Measurements from ENCODE around the gene IL1F10.

DNA sequence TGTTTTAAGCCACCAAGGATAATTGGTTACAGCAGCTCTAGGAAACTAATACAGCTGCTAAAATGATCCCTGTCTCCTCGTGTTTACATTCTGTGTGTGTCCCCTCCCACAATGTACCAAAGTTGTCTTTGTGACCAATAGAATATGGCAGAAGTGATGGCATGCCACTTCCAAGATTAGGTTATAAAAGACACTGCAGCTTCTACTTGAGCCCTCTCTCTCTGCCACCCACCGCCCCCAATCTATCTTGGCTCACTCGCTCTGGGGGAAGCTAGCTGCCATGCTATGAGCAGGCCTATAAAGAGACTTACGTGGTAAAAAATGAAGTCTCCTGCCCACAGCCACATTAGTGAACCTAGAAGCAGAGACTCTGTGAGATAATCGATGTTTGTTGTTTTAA, 3.5 kb upstream of the IL1F10 start:
- TF ChIP-seq, protein P1, sequence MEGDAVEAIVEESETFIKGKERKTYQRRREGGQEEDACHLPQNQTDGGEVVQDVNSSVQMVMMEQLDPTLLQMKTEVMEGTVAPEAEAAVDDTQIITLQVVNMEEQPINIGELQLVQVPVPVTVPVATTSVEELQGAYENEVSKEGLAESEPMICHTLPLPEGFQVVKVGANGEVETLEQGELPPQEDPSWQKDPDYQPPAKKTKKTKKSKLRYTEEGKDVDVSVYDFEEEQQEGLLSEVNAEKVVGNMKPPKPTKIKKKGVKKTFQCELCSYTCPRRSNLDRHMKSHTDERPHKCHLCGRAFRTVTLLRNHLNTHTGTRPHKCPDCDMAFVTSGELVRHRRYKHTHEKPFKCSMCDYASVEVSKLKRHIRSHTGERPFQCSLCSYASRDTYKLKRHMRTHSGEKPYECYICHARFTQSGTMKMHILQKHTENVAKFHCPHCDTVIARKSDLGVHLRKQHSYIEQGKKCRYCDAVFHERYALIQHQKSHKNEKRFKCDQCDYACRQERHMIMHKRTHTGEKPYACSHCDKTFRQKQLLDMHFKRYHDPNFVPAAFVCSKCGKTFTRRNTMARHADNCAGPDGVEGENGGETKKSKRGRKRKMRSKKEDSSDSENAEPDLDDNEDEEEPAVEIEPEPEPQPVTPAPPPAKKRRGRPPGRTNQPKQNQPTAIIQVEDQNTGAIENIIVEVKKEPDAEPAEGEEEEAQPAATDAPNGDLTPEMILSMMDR (IDR thresholded peaks at IDR 0.05) = no peak
- no peak for TF ChIP-seq POLR2A (IDR thresholded peaks at IDR 0.05)

Data from lower leg skin (tissue), 3 donors.